HG03280 (cell line): Measurements from ENCODE around the gene MICB.
"Not testable (repeated sequence)": the region's sequence is repeated elsewhere in the genome, so short reads cannot be mapped to it uniquely, and the experiment has no call there.

Experiments
- ATAC-seq: cut with Tn5 transposase; IDR thresholded peaks from one replicate; pipeline ENCODE4 v1.9.1; 2021; ENCODE audit warnings: mild to moderate bottlenecking, moderate library complexity; ENCODE audit not compliant: unreplicated experiment

Gene MICB

DNA sequence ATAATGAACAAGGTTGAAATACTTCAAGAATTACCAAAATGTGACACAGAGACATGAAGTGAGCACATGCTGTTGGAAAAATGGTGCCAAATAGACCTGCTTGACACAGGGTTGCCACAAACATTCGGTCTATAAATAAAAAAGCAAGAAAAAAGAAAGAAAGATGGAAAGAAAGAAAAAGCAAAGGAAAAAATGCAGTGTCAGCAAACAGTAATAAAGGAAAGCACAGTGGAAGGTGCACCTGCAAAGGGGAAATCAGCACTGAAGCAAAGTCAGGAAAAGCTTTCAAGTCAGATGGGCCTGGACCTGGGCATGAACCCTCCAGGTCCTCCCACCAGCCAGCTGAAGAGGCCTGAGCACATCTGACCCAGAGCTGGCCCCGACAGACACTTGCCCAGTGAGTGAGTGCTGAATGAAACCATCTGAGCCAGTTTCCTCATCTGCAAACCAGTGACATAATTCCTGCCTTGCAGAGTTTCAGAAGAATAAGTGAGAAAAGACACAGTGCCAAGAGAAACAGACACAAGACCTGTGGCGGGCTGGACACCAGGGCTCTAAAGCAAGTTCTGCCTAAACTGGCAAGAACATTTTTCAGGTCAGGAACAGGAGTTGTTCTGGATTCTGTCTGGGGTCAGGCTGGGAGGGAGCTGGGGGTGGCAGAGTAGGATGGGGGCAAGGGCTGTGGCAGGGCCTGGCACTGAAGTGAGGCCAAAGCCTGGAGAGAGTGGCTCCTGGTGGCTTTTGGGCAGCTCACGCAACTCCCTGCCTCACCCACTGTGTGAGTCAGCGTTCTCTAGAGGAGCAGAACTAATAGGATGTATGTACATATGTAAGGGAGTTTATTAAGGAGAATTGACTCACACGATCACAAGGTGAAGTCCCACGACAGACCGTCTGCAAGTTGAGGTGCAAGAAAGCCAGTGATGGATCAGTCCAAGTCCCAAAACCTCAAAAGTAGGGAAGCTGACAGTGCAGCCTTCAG is 23.9 kb upstream of the MICB start:
- no peak for ATAC-seq

- ATAC-seq = no peak
These were observed 23.1 kb upstream of the MICB start for GRCh38 chr6:31474871-31475286.

DNA sequence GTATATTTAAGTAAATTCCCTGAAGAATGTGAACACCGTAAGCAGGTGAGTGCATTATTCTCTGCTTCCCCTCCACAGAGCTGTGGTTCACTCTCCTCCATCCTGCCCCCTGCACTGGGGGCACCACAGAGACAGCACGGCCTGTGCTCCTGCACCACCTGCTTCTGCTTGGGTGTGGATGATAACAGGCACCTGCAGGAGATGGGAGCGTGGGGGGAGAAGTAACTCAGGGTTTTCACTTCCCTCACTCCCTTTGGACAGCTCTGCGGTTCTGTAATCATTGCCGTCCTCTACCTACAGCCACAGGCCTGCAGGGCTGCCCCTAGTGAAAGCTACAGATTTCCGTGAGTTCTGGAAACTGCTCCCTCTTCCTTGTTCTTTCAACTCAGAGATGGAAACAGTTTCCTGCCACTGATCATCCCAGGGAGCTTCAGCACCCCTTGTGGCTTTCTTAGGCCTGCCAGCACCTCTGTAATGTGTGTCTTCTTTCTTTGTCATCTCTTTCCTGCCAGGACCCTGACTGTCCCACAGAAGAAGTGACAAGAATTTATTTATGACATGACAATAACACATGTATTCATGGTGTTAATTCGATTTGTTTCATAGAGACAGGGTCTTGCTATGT is 21.3 kb upstream of the MICB start:
- no peak for ATAC-seq

DNA sequence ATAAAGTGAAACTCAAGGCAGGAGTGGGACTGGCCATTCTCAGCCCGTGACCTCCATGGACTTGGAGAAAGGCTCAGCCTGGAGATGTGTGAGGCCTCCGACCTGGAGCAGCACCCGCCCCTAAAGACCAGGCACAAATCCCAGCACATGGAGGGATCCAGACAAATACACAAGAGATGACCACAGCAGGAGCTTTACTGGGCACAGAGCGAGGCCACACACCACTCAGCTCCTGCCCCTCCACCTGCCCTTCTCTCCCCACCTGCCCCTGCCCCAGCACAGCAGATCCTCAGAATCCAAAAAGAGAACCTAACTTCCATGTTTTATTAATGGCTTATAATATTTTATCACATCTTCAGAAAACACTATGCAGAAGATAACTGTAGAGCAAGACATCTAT is 20.4 kb upstream of the MICB start:
- ATAC-seq = no peak

GRCh38 chr6:31478186-31478950 is 19.6 kb upstream of the MICB start:
- no peak for ATAC-seq

- ATAC-seq = no peak
These were observed 18.6 kb upstream of the MICB start for GRCh38 chr6:31479151-31479932.

DNA sequence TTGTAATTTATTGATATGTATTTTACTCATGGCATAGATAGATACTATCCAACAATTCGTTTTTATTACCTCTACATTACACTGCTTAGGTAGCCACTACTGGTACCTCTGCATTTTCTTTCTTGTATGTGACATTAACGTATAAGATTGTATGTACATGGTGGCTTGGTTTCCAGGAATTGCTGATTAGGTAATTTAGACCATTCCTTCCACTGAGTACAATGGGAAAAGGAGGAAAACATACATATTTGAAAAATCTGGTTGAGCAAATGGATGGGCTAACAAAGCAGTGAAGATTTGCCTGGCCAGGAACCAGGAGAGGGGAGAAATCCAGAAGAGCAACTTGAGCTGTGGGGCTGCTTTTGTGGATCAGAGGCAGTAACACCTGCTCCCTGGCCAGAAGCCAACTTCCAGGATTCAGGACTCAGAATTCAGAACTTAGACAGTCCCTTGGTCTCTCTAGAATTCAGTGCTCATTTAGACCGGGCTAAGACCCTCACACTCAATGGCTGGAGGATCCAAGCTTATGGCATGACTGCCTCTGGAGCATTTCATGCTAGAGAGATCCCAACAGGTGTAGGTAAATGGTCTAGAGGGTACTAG is 17.9 kb upstream of the MICB start:
- no peak for ATAC-seq

DNA sequence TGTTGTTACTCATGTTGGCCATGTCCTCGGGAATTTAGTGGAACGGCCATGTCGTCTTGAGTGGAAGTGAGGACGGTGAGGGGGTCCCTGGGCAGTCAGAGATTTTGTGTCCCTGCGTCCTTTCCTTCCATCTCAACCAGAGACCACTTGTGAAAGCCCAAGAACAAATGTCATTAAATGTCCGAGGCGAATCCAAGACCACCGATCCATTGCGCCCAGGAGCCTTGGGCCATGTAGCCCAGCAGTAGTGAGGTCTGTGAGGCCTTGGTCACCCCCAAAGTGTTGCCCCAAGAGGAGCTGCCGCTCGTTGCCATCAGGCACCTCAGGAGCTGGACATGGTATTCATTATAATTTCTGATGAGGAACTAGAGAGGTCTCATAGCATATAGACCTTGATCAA is 17.4 kb upstream of the MICB start:
- ATAC-seq = no peak

- no peak for ATAC-seq
These were observed 14.6 kb upstream of the MICB start for GRCh38 chr6:31483392-31483791.

DNA sequence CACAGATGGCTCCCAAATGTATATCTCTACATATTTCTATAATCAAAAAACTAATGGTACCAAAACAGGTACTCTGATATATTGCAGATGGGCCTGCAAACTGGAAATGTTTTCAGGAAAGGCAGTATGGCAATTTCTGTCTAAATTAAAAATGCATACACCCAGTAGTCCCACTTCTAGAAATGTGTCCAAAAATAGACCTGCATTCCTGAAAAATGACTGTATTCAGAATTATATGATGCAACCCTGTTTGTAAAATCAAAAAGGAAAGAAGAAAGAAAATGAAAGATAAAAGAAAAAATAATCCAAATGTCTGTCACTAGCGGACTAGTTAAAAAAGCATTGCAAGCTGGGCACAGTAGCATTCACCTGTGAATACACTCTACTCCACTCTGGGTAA is 12.9 kb upstream of the MICB start:
- ATAC-seq = no peak

- ATAC-seq = not testable (repeated sequence)
These were observed 11.7 kb upstream of the MICB start for GRCh38 chr6:31486065-31486837.

- ATAC-seq = not testable (repeated sequence)
These were observed 10.3 kb upstream of the MICB start for GRCh38 chr6:31487674-31488073.

- ATAC-seq = no peak
These were observed 8.9 kb upstream of the MICB start for GRCh38 chr6:31489086-31489485.

GRCh38 chr6:31490115-31490873 is 7.7 kb upstream of the MICB start:
- ATAC-seq = no peak

DNA sequence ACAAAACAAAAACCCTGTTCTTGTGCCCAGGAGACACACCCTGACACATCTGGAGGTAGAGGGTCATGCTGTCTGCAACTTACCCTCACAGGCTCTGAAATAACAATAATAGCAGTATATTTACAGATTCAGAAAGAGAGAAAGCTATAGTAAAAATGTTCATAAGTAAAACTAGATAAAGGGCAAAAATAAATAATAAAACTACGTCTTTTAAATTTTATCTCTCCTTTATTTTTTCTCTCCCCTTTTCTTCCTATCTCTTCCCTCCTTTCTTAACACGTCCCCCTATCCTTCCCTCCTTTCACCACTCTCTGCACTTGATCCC is 4.4 kb upstream of the MICB start:
- ATAC-seq = not testable (repeated sequence)

- peak; percentile 53 for ATAC-seq
These were observed 3.9 kb upstream of the MICB start for GRCh38 chr6:31493875-31494694.

DNA sequence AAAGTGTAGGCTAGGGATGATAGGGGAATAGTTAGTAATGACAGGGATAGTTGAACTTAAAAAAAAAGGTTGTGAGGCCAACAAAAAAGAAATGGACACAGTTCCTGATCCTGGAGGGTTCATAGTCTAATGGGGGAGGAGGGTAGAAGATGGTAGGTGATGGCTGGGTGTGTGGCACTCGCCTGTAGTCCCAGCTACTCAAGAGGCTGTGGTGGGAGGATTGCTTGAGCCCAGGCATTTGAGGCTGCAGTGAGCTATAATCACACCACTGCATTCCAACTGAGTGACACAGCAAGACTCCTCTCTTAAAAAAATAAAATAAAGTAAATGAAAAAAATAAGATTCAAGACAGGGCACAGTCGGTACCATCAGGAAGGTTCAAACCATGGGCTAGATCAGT is 2.4 kb upstream of the MICB start:
- ATAC-seq = no peak

DNA sequence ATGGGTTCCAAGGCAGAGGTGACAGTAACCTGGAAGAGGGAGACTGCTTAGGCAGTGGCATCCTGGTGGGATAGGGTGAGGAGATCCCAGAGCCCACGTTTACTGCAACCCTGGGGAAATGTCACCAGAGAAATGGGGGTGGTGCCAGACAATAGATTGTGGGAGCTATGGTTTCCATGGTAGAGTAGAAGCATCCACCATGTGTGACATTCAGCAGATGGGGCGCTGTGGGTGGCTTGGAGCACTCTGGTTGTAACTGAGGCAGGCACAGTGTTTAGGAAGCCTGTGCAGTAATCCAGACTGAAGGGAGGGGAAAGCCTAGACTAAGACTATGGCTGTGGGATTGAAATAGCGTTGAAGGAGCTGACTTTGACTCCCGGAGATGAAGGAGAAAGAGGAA is 1.1 kb upstream of the MICB start:
- not testable (repeated sequence) for ATAC-seq
